Left cardiac atrium (tissue), 2 donors: Measurements from ENCODE around the gene DCUN1D2. TPM values are rescaled to one million over a fixed set of nuclear protein-coding genes. Genes with fewer than 3 reads are reported as not detected.

Experiments used
- total RNA-seq, 2 donors: library from RNA; stranded (reverse); fragmentation: NEBNext Ultra II Directional; extraction: Animal tissue kit (Norgen Biotek cat#: 25700); gene quantifications; one replicate each; pipeline ENCODE4 v1.2.1, GENCODE V29; 2021
- donor health status: DM: no; HTN: yes; CAD: no; lungs with severe emphysema.
- donor health status: DM: yes; HTN: yes; CAD: no.

DCUN1D2 gene
- total RNA-seq, 2 donors from 2014 or later, result 81.1 to 94.3 TPM

Other genes starting within 250 kb of the DCUN1D2 start
- gene LAMP1, start 193.5 kb downstream of the DCUN1D2 start, total RNA-seq, result 100 to 1,000 TPM; 122 to 128 TPM
- gene GRTP1, start 126.6 kb downstream of the DCUN1D2 start, total RNA-seq, result 1 to 10 TPM; 1.5 to 1.8 TPM
- gene ADPRHL1, start 37.2 kb downstream of the DCUN1D2 start, total RNA-seq, result 100 to 1,000 TPM; 241 to 245 TPM
- 10 to 100 TPM; 48.3 to 57.1 TPM for gene TFDP1, start 94.0 kb upstream of the DCUN1D2 start, total RNA-seq
- gene ATP4B, start 167.5 kb upstream of the DCUN1D2 start, total RNA-seq, result not detected
- under 1 TPM; 0.13 to 0.44 TPM for gene GRK1, start 176.5 kb upstream of the DCUN1D2 start, total RNA-seq